SK-N-SH (cell line): Measurements from ENCODE around the gene TNRC6C. TPM values are rescaled to one million over a fixed set of nuclear protein-coding genes. Genes with fewer than 3 reads are reported as not detected.

Source experiments
- CTCF ChIA-PET: fragments of 300-600, 350-600 bp; formaldehyde crosslinking; extraction: SDS; loops from one replicate; lab custom pipeline; 2021; lab: Yijun Ruan, JAX
- POLR2A ChIA-PET: fragments of 350-600 bp; sonication (Branson Sonifier 250); formaldehyde crosslinking; extraction: SDS; loops from one replicate; lab custom pipeline; 2020; ENCODE audit warnings: antibody characterized with exemption, inconsistent platforms; lab: Yijun Ruan, JAX
- DNase-seq: peaks from one replicate; pipeline ENCODE4 v3.0.0; 2012
- H2AFZ ChIP-seq: fragments of 200-600 bp; sonication (generic); 2 replicates; pipeline ENCODE4 v1.8.1; 2016; ENCODE audit warnings: antibody characterized with exemption, mild to moderate bottlenecking, low read depth
- H3F3A ChIP-seq: fragments of 200-600 bp; sonication (generic); replicated peaks from 2 replicates; pipeline ENCODE3; 2016; ENCODE audit warnings: antibody characterized with exemption, mild to moderate bottlenecking; ENCODE audit not compliant: insufficient read depth
- H3K27ac ChIP-seq, 2 experiments: fragments of 200-500 bp in 1 of 2; fragments of 200-600 bp in 1 of 2; sonication (Bioruptor generic) in 1 of 2; sonication (generic), shearing (Covaris generic) in 1 of 2; 2 replicates each; pipeline versions ENCODE4 v1.5.1 to v1.6.1; 2014 to 2016; ENCODE audit warnings: low read depth in 2 of 2, inconsistent platforms in 1 of 2, low read length in 1 of 2, mild to moderate bottlenecking in 1 of 2, mixed read lengths in 1 of 2
- H3K27me3 ChIP-seq: fragments of 200-600 bp; sonication (generic), shearing (Covaris generic); 2 replicates; pipeline ENCODE4 v1.6.1; 2016; ENCODE audit warnings: mixed run types; ENCODE audit not compliant: insufficient read depth
- H3K36me3 ChIP-seq, 2 experiments: fragments of 200-500 bp in 1 of 2; fragments of 200-600 bp in 1 of 2; sonication (Bioruptor generic) in 1 of 2; sonication (generic) in 1 of 2; replicated peaks in 1 of 2; 2 replicates each; pipeline versions ENCODE3 to v1.5.1; 2014 to 2016; ENCODE audit warnings: low read length in 1 of 2, mild to moderate bottlenecking in 1 of 2; ENCODE audit not compliant: insufficient read depth in 2 of 2, control insufficient read depth in 1 of 2
- H3K4me1 ChIP-seq, 2 experiments: fragments of 200-500 bp in 1 of 2; fragments of 200-600 bp in 1 of 2; sonication (Bioruptor generic) in 1 of 2; sonication (generic), shearing (Covaris generic) in 1 of 2; 2 replicates each; pipeline versions ENCODE4 v1.5.1 to v1.6.1; 2014 to 2016; ENCODE audit warnings: low read depth in 1 of 2, low read length in 1 of 2, mixed run types in 1 of 2; ENCODE audit not compliant: insufficient read depth in 2 of 2, control insufficient read depth in 1 of 2
- H3K4me2 ChIP-seq: fragments of 200-600 bp; sonication (generic), shearing (Covaris generic); 2 replicates; pipeline ENCODE4 v1.6.1; 2017; ENCODE audit warnings: mixed run types
- H3K4me3 ChIP-seq, 2 experiments: fragments of 200-500 bp in 1 of 2; fragments of 200-600 bp in 1 of 2; sonication (Bioruptor generic) in 1 of 2; sonication (generic), shearing (Covaris generic) in 1 of 2; 2 replicates each; pipeline versions ENCODE4 v1.5.1 to v1.8.1; 2014 to 2016; ENCODE audit warnings: low read depth in 2 of 2, inconsistent platforms in 1 of 2, low read length in 1 of 2, mild to moderate bottlenecking in 1 of 2, mixed read lengths in 1 of 2, moderate library complexity in 1 of 2
- H3K79me2 ChIP-seq: fragments of 200-600 bp; sonication (generic); 2 replicates; pipeline ENCODE4 v1.8.1; 2017; ENCODE audit warnings: mild to moderate bottlenecking; ENCODE audit not compliant: insufficient read depth
- H3K9ac ChIP-seq: fragments of 200-600 bp; sonication (generic); 2 replicates; pipeline ENCODE4 v1.6.1; 2017; ENCODE audit warnings: mixed run types
- H3K9me2 ChIP-seq: fragments of 200-600 bp; sonication (generic); 2 replicates; pipeline ENCODE4 v1.6.1; 2017; ENCODE audit warnings: mixed run types
- H3K9me3 ChIP-seq: fragments of 200-600 bp; sonication (generic); 2 replicates; pipeline ENCODE4 v1.6.1; 2017; ENCODE audit warnings: mixed run types, mild to moderate bottlenecking, moderate library complexity
- H4K20me1 ChIP-seq: fragments of 200-600 bp; sonication (generic); 2 replicates; pipeline ENCODE4 v1.6.1; 2017; ENCODE audit warnings: mild to moderate bottlenecking, mixed run types; ENCODE audit not compliant: insufficient read depth
- ELF1 ChIP-seq: IDR thresholded peaks from 2 replicates; pipeline ENCODE4 v1.4.0; 2012
- EP300 ChIP-seq, 2 experiments: IDR thresholded peaks; 2 replicates each; pipeline versions ENCODE4 v1.4.0 to v1.6.1; 2012; ENCODE audit warnings: borderline replicate concordance in 1 of 2, low read depth in 1 of 2, low read length in 1 of 2
- EZH2phosphoT487 ChIP-seq: fragments of 200-600 bp; sonication (generic); IDR thresholded peaks from 2 replicates; pipeline ENCODE4 v1.6.1; 2017; ENCODE audit warnings: low read depth, mixed run types, mild to moderate bottlenecking, antibody characterized with exemption, moderate library complexity, borderline replicate concordance
- FOSL2 ChIP-seq: IDR thresholded peaks from 2 replicates; pipeline ENCODE4 v1.4.0; 2012; ENCODE audit warnings: low read depth, mild to moderate bottlenecking, moderate library complexity, borderline replicate concordance
- FOXM1 ChIP-seq: IDR thresholded peaks from 2 replicates; pipeline ENCODE4 v1.4.0; 2012; ENCODE audit warnings: low read depth, mild to moderate bottlenecking
- GATA2 ChIP-seq: sonication (generic); formaldehyde crosslinking; IDR thresholded peaks from 2 replicates; pipeline ENCODE4 v1.5.0; 2020; ENCODE audit warnings: mild to moderate bottlenecking, missing genetic modification reagents
- JUND ChIP-seq: IDR thresholded peaks from 2 replicates; pipeline ENCODE4 v1.4.0; 2012
- NFIC ChIP-seq: IDR thresholded peaks from 2 replicates; pipeline ENCODE4 v1.4.0; 2012; ENCODE audit warnings: borderline replicate concordance
- NRF1 ChIP-seq: IDR thresholded peaks from 2 replicates; pipeline ENCODE4 v1.6.1; 2012; ENCODE audit warnings: low read depth, mild to moderate bottlenecking, low read length
- POLR2AphosphoS5 ChIP-seq: IDR thresholded peaks from 2 replicates; pipeline ENCODE4 v1.6.1; 2012; ENCODE audit warnings: low read depth, low read length
- RXRA ChIP-seq: IDR thresholded peaks from 2 replicates; pipeline ENCODE4 v1.4.0; 2012; ENCODE audit warnings: low read depth, mild to moderate bottlenecking, borderline replicate concordance
- SIN3A ChIP-seq: IDR thresholded peaks from 2 replicates; pipeline ENCODE4 v1.6.1; 2012; ENCODE audit warnings: low read depth, mild to moderate bottlenecking, low read length, moderate library complexity, borderline replicate concordance
- SMC3 ChIP-seq: IDR thresholded peaks from 2 replicates; pipeline ENCODE4 v1.6.1; 2012; ENCODE audit warnings: low read depth, low read length, improper control_type of control experiment
- TCF12 ChIP-seq: IDR thresholded peaks from 2 replicates; pipeline ENCODE4 v1.4.0; 2012
- TEAD4 ChIP-seq: IDR thresholded peaks from 2 replicates; pipeline ENCODE4 v1.4.0; 2012; ENCODE audit warnings: mild to moderate bottlenecking, borderline replicate concordance; ENCODE audit not compliant: insufficient read depth
- YY1 ChIP-seq: IDR thresholded peaks from 2 replicates; pipeline ENCODE4 v1.4.0; 2012; ENCODE audit warnings: low read depth, mild to moderate bottlenecking
- WGBS: methylation state at CpG from one replicate; pipeline ENCODE4 v1.1.6; 2017; ENCODE audit warnings: low lambda C conversion rate; 5-methylcytosine and 5-hydroxymethylcytosine counted together
- polyA plus RNA-seq, 3 experiments: library from polyadenylated mRNA; depleted of rRNA; stranded (reverse); fragments of >200 nt; gene quantifications; 2 replicates each; pipeline ENCODE4 v1.2.3, GENCODE V29; 2012
- TF ChIP-seq, protein P1 (sequence below): fragments of 200-600 bp; sonication (generic); IDR thresholded peaks from 2 replicates; pipeline ENCODE4 v1.6.1; 2017; ENCODE audit warnings: antibody characterized with exemption, mild to moderate bottlenecking, moderate library complexity
- TF ChIP-seq, protein P2 (sequence below): IDR thresholded peaks from 2 replicates; pipeline ENCODE4 v1.4.0; 2012; ENCODE audit warnings: low read depth, borderline replicate concordance
- TF ChIP-seq, protein P3 (sequence below): IDR thresholded peaks from 2 replicates; pipeline ENCODE4 v1.4.0; 2012; ENCODE audit warnings: low read depth, borderline replicate concordance
- TF ChIP-seq, protein P4 (sequence below): IDR thresholded peaks from 2 replicates; pipeline ENCODE4 v1.4.0; 2012; ENCODE audit warnings: low read depth
- TF ChIP-seq, protein P5 (sequence below): IDR thresholded peaks from 2 replicates; pipeline ENCODE4; 2012

The TNRC6C gene
- polyA plus RNA-seq, 1 of the 3 experiments (the other 2 are of a cell fraction) = 2.2 TPM

DNA sequence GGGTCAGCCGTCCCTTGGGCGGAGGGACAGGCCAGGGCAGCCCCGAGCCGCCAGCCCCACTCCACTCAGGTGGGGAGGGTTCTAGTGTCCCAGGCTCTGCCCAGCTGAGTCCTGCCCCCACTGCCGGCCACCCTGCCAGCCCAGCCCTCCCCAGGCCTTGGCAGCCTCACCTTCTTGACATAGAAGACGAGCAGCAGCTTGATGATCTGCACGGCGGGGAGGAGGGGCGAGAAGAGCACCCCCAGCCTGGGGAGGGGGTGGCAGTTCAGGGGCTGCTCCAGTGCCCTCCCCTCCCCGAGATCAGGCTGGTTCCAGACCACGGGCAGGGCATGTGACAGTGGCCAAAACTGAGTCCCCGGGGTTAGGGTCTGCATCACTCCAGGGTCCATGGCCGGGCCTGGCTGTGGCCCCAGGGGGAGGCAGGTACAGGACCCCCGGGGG lies 160.3 kb downstream of the TNRC6C start:
- peaks cover 0 to 11% of the 10 kb centered on the region in 2 experiments; a peak in 1 of 4 replicates for H3K4me1 ChIP-seq
- H4K20me1 ChIP-seq = no peaks in the 10 kb centered on the region
- H3K36me3 ChIP-seq = no peaks in the 10 kb centered on the region
- DNase-seq = no peak
- 80% methylated on average over 13 of the region's 14 CpGs for WGBS
- no peaks in the 10 kb centered on the region for H3K9me3 ChIP-seq
- H3K27me3 ChIP-seq = 0 out of 2 replicates have a peak, but pooled peaks cover under 1% of the 10 kb centered on the region
- TF ChIP-seq, protein P1, sequence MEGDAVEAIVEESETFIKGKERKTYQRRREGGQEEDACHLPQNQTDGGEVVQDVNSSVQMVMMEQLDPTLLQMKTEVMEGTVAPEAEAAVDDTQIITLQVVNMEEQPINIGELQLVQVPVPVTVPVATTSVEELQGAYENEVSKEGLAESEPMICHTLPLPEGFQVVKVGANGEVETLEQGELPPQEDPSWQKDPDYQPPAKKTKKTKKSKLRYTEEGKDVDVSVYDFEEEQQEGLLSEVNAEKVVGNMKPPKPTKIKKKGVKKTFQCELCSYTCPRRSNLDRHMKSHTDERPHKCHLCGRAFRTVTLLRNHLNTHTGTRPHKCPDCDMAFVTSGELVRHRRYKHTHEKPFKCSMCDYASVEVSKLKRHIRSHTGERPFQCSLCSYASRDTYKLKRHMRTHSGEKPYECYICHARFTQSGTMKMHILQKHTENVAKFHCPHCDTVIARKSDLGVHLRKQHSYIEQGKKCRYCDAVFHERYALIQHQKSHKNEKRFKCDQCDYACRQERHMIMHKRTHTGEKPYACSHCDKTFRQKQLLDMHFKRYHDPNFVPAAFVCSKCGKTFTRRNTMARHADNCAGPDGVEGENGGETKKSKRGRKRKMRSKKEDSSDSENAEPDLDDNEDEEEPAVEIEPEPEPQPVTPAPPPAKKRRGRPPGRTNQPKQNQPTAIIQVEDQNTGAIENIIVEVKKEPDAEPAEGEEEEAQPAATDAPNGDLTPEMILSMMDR = no peak
- TF ChIP-seq, protein P2, sequence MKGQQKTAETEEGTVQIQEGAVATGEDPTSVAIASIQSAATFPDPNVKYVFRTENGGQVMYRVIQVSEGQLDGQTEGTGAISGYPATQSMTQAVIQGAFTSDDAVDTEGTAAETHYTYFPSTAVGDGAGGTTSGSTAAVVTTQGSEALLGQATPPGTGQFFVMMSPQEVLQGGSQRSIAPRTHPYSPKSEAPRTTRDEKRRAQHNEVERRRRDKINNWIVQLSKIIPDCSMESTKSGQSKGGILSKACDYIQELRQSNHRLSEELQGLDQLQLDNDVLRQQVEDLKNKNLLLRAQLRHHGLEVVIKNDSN = no peak
- TF ChIP-seq YY1 (no peak), NRF1 (no peak), GATA2 (CRISPR knock-in tag) (no peak), JUND (no peak), EP300 (IDR thresholded peaks at IDR 0.05; ENCODE audit: borderline replicate concordance in 1 of 2, low read depth in 1 of 2, low read length in 1 of 2) (no peak), ELF1 (no peak), FOSL2 (no peak)
- TF ChIP-seq, protein P3, sequence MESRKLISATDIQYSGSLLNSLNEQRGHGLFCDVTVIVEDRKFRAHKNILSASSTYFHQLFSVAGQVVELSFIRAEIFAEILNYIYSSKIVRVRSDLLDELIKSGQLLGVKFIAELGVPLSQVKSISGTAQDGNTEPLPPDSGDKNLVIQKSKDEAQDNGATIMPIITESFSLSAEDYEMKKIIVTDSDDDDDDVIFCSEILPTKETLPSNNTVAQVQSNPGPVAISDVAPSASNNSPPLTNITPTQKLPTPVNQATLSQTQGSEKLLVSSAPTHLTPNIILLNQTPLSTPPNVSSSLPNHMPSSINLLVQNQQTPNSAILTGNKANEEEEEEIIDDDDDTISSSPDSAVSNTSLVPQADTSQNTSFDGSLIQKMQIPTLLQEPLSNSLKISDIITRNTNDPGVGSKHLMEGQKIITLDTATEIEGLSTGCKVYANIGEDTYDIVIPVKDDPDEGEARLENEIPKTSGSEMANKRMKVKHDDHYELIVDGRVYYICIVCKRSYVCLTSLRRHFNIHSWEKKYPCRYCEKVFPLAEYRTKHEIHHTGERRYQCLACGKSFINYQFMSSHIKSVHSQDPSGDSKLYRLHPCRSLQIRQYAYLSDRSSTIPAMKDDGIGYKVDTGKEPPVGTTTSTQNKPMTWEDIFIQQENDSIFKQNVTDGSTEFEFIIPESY = no peak
- CTCF ChIA-PET = interaction anchor here (0.7 to 10.9 kb wide), 10 partner anchors 10 to 303 kb away, joined by 3 to 131 read pairs (median 4); partner anchors contain the start of genes C17orf99 and TMC6
- H3K79me2 ChIP-seq = no peaks in the 10 kb centered on the region
- no peak overlapping the region for H2AFZ ChIP-seq
- no peak overlapping the region for H3K27ac ChIP-seq
- no peaks in the 10 kb centered on the region for H3K9me2 ChIP-seq
- H3K9ac ChIP-seq = no peak overlapping the region
- no peaks in the 10 kb centered on the region for H3F3A ChIP-seq
- no peak overlapping the region for H3K4me2 ChIP-seq
- POLR2A ChIA-PET = no interaction called here
- H3K4me3 ChIP-seq = no peak overlapping the region

DNA sequence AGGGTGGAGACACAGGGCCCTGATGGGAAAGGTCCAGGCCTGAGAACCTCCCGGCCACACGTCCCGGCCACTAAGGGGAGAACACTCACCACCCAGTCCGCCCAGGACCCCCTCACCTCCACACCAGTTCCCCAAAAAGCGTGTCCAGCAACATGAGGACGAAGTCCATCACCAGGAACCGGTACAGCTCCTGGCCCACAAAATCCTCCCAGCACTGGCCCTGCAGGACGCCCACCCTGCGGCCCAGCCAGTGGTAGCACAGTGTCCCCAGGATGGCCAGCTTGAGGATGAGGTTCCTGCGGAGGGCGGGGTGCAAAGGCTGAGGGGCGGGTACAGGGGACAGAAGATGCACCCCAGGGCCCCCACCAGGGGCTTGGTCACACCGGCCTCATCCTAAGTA lies 162.0 kb downstream of the TNRC6C start:
- H3K4me3 ChIP-seq = no peak overlapping the region
- no peak overlapping the region for H3K4me2 ChIP-seq
- WGBS = 87% methylated on average over 13 of the region's 13 CpGs
- no peaks in the 10 kb centered on the region for H3K9me3 ChIP-seq
- no peaks in the 10 kb centered on the region for H3F3A ChIP-seq
- POLR2A ChIA-PET = no interaction called here
- no peak overlapping the region for H2AFZ ChIP-seq
- peaks cover 0 to 16% of the 10 kb centered on the region in 2 experiments; a peak in 1 of 4 replicates for H3K4me1 ChIP-seq
- no peak overlapping the region for H3K9ac ChIP-seq
- H3K36me3 ChIP-seq = no peaks in the 10 kb centered on the region
- no peaks in the 10 kb centered on the region for H3K9me2 ChIP-seq
- CTCF ChIA-PET = interaction anchor here (0.5 to 10.9 kb wide), 7 partner anchors 8 to 129 kb away, joined by 3 to 131 read pairs (median 3); no protein-coding TSS in a partner anchor
- no peaks in the 10 kb centered on the region for H4K20me1 ChIP-seq
- no peak overlapping the region for H3K27ac ChIP-seq
- no peaks in the 10 kb centered on the region for H3K79me2 ChIP-seq
- no peaks in the 10 kb centered on the region for H3K27me3 ChIP-seq
- DNase-seq = no peak
- TF ChIP-seq, protein P2 = no peak
- TF ChIP-seq JUND = no peak
- TF ChIP-seq TEAD4 = no peak
- no peak for TF ChIP-seq NFIC
- TF ChIP-seq TCF12 = no peak
- TF ChIP-seq POLR2AphosphoS5 = no peak
- no peak for TF ChIP-seq NRF1
- no peak for TF ChIP-seq SIN3A
- no peak for TF ChIP-seq RXRA
- TF ChIP-seq, protein P4, sequence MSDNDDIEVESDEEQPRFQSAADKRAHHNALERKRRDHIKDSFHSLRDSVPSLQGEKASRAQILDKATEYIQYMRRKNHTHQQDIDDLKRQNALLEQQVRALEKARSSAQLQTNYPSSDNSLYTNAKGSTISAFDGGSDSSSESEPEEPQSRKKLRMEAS = no peak
- no peak for TF ChIP-seq SMC3
- TF ChIP-seq, protein P5, sequence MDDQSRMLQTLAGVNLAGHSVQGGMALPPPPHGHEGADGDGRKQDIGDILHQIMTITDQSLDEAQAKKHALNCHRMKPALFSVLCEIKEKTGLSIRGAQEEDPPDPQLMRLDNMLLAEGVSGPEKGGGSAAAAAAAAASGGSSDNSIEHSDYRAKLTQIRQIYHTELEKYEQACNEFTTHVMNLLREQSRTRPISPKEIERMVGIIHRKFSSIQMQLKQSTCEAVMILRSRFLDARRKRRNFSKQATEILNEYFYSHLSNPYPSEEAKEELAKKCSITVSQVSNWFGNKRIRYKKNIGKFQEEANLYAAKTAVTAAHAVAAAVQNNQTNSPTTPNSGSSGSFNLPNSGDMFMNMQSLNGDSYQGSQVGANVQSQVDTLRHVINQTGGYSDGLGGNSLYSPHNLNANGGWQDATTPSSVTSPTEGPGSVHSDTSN = no peak
- TF ChIP-seq EZH2phosphoT487 = no peak
- TF ChIP-seq FOXM1 = no peak
